HG02798 (cell line): ENCODE measurements around the gene FRMD7.
A peak's percentile ranks its signal among the peaks of the same experiment; 100 is the strongest.

Source experiments
- ATAC-seq: cut with Tn5 transposase; IDR thresholded peaks from one replicate; pipeline ENCODE4 v1.9.1; 2021; ENCODE audit warnings: mild to moderate bottlenecking; ENCODE audit not compliant: unreplicated experiment, poor library complexity

Gene FRMD7

GRCh38 chrX:132040066-132040465, 87.8 kb downstream of the FRMD7 start:
- no peak for ATAC-seq

DNA sequence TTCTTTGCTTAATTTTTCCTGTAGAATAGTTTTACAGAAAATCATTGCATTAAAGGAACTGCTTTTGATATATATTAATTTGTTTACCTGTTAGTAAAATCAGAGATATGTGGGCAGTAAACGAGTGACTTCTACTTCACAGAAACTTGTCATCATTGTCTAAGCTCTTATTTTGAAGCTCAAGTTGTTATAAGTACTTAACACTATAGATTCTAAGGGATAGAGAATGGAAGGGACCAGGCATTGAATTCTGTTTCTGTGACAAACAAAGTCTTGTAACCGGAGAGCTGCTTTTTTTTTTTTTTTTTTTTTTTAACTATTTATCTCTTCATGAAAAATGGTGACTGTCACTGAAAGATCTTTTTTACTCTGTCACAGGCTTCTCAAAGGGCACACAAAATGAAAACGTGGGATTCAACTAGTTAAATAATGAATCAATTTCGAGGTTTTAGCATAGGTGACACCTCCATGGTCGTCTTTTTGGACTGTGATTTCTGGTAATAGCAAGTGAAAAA, 90.3 kb downstream of the FRMD7 start:
- ATAC-seq, result no peak

GRCh38 chrX:132034648-132035047, 93.2 kb downstream of the FRMD7 start:
- ATAC-seq, result peak; percentile 69

GRCh38 chrX:132033166-132033565, 94.7 kb downstream of the FRMD7 start:
- peak; percentile 75 for ATAC-seq

GRCh38 chrX:132031867-132032266, 96.0 kb downstream of the FRMD7 start:
- no peak for ATAC-seq

DNA sequence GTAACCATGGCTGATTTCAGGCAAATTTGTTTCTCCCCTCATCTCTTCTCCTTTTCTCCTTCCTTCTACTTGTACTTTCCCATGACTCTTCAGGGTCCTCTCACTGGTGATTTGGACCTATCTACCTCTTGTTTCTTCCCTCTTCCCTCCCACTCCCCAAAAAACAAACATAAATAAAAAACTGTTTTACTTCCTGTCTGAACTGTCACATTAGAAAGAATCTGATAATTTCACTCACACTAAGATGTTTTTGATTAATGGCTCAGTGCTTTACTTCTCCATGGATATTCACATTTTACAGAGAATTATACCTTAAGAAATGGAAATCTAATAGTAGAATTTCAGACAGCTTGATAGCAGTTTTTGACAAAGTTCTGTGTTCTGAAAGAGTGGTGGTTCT, 97.6 kb downstream of the FRMD7 start:
- no peak for ATAC-seq
